OCI-LY3 (cell line): ENCODE data around the gene VPS26C.
"Not testable (repeated sequence)": the region's sequence is repeated elsewhere in the genome, so short reads cannot be mapped to it uniquely, and the experiment has no call there.

Experiments
- CTCF ChIP-seq: fragments of 200-600, 300-600 bp; sonication (generic); IDR thresholded peaks from 2 replicates; pipeline ENCODE4 v1.5.1; 2014; ENCODE audit warnings: antibody characterized with exemption, low read length, low read depth
- EZH2phosphoT487 ChIP-seq: fragments of 200-600 bp; shearing (Covaris generic); IDR thresholded peaks from 2 replicates; pipeline ENCODE4 v1.6.1; 2018; ENCODE audit warnings: antibody characterized with exemption, mixed run types, low read depth

DNA sequence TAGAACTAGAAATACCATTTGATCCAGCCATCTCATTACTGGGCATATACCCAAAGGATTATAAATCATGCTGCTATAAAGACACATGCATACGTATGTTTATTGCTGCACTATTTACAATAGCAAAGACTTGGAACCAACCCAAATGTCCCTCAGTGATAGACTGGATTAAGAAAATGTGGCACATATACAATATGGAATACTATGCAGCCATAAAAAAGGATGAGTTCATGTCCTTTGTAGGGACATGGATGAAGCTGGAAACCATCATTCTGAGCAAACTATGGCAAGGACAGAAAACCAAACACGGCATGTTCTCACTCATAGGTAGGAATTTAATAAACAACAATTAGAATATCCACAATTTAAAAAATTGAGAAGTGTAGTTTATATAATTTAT, 48.9 kb upstream of the VPS26C start:
- not testable (repeated sequence) for TF ChIP-seq CTCF, EZH2phosphoT487
